GM12872 (cell line): ENCODE measurements around the gene HMCN2.

ENCODE experiments used
- TF ChIP-seq, protein P1 (sequence below): IDR thresholded peaks from 3 replicates; pipeline ENCODE4 v1.5.1; 2011; ENCODE audit warnings: low read depth, mild to moderate bottlenecking, low read length, moderate library complexity; ENCODE audit not compliant: insufficient read depth

Gene HMCN2

DNA sequence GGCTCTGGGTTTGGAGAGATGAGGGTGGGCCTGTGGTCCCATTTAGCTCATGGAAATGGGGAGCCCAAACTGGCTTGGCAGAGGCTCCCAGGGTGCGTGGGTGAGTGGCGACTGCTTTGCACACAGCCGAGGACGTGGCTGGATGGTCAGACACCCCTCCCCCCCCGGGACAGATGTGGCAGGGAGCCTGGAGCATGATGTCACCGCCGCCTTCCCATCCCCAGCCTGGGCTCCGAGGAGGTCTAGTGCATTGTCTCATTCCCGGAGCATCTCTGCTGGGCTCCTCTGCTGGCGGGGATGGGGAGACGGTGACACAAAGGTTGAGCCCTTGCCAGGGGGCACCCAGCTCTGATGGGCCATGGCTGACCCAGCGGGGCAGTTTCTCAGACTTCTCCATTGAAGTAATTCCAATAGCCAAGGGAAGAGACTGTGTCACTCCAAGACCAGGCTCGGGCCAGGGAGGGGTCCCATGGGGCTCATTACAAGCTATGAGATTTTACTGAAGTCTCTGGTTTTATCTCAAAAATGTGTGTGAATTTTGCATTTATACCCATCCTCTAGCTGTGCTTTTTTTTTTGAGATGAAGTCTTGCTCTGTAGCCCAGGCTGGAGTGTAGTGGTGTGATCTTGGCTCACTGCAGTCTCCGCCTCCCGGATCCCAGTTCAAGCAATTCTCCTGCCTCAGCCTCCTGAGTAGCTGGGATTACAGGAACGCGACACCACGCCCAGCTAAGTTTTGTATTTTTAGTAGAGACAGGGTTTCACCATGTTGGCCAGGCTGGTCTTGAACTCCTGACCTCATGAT is 36.1 kb downstream of the HMCN2 start:
- TF ChIP-seq, protein P1, sequence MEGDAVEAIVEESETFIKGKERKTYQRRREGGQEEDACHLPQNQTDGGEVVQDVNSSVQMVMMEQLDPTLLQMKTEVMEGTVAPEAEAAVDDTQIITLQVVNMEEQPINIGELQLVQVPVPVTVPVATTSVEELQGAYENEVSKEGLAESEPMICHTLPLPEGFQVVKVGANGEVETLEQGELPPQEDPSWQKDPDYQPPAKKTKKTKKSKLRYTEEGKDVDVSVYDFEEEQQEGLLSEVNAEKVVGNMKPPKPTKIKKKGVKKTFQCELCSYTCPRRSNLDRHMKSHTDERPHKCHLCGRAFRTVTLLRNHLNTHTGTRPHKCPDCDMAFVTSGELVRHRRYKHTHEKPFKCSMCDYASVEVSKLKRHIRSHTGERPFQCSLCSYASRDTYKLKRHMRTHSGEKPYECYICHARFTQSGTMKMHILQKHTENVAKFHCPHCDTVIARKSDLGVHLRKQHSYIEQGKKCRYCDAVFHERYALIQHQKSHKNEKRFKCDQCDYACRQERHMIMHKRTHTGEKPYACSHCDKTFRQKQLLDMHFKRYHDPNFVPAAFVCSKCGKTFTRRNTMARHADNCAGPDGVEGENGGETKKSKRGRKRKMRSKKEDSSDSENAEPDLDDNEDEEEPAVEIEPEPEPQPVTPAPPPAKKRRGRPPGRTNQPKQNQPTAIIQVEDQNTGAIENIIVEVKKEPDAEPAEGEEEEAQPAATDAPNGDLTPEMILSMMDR, result no peak

GRCh38 chr9:130302785-130303612 is 37.4 kb downstream of the HMCN2 start:
- TF ChIP-seq, protein P1, result no peak

- TF ChIP-seq, protein P1, result no peak
Measured at GRCh38 chr9:130303613-130304055, 38.1 kb downstream of the HMCN2 start.

DNA sequence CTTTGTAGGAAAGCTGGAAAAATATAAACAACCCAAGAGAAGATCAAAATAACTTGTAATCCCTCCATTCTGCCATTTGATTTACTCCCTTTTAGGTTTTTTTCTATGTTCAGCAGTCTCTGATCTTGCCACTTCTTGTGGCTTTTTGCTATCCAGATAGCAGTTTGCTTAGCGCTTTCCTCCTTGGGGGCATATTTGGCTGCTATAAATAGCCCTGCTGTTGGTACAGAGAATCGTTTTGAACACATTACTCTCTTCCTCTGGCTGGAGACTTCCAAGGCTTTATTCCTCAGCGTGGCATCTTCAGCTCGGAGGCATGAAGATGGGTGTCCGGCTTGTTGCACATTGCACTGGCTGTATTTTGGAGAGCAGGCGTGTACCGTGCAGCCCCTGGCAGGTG is 38.6 kb downstream of the HMCN2 start:
- TF ChIP-seq, protein P1, result no peak

- TF ChIP-seq, protein P1, result no peak
Measured at GRCh38 chr9:130304643-130305042, 39.1 kb downstream of the HMCN2 start.

DNA sequence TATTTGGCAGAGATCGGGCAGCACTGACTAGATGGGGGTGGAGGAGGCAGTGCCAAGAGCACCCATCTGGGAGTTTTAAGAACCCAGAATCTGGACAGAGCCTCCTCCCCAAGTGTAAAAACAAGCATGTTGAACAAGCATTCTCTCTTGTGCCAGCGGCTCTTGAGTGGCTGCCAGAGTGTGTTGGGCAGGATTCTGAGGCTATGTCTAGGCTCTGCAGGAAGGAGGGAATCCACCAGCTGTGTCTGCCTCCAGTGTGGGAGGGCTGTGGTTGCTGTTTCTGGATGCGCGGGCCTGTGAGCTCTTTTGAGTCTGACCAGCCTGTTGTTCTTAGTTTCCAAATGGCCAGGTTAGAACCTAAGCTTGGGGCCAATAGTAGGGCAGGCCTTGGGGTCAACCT is 39.8 kb downstream of the HMCN2 start:
- TF ChIP-seq, protein P1, result no peak

GRCh38 chr9:130306823-130307666 is 41.5 kb downstream of the HMCN2 start:
- TF ChIP-seq, protein P1, result no peak
